Lower lobe of right lung (tissue), 2 donors: ENCODE results near the gene KCNAB2. TPM values are rescaled to one million over a fixed set of nuclear protein-coding genes. Genes with fewer than 3 reads are reported as not detected.

Experiments
- ATAC-seq, 2 donors: fragments of 200-7000 bp; cut with Tn5 transposase; one replicate each; pipeline ENCODE4 v1.9.1; 2020 to 2022; ENCODE audit warnings: mild to moderate bottlenecking in 2 of 2, moderate library complexity in 2 of 2
- DNase-seq: peaks from one replicate; pipeline ENCODE4 v3.0.0-alpha.2; 2020
- H3K27ac ChIP-seq: fragments of 200-600 bp; one replicate; pipeline ENCODE4 v1.8.0; 2022
- H3K27me3 ChIP-seq: fragments of 200-600 bp; one replicate; pipeline ENCODE4 v1.8.0; 2022; ENCODE audit warnings: low read depth
- H3K36me3 ChIP-seq: fragments of 200-600 bp; one replicate; pipeline ENCODE4 v1.8.0; 2022; ENCODE audit warnings: mild to moderate bottlenecking
- H3K4me1 ChIP-seq: fragments of 200-600 bp; one replicate; pipeline ENCODE4 v1.8.0; 2022
- H3K4me3 ChIP-seq: fragments of 200-600 bp; one replicate; pipeline ENCODE4 v1.8.0; 2022; ENCODE audit warnings: mild to moderate bottlenecking
- H3K9me3 ChIP-seq: fragments of 200-600 bp; one replicate; pipeline ENCODE4 v1.8.0; 2022
- CTCF ChIP-seq: fragments of 200-600 bp; IDR thresholded peaks from one replicate; pipeline ENCODE4 v1.8.0; 2022; ENCODE audit warnings: antibody characterized with exemption, mild to moderate bottlenecking
- intact Hi-C: fragments of 100-400 bp; cut with DNase I; formaldehyde crosslinking; loops from one replicate; pipeline ENCODE4 v1.11.0; 2022
- total RNA-seq: library from RNA; stranded (reverse); fragmentation: NEBNext Ultra II Directional; extraction: Animal tissue kit (Norgen Biotek cat#: 25700); gene quantifications from one replicate; pipeline ENCODE4 v1.2.1, GENCODE V29; 2021
- donor health status: DM: no; HTN: yes; CAD: no; lungs with severe emphysema.

KCNAB2 gene
- total RNA-seq, 1 donor from 2014 or later, result 119 TPM

GRCh38 chr1:6133146-6133895 is 87.6 kb downstream of the KCNAB2 start:
- no peak overlapping the region for H3K4me3 ChIP-seq
- ATAC-seq (no peak), DNase-seq (peak; percentile 24)
- no peaks in the 10 kb centered on the region for H3K36me3 ChIP-seq
- no peaks in the 10 kb centered on the region for H3K9me3 ChIP-seq
- intact Hi-C loops, result no loop called here
- H3K27ac ChIP-seq, result no peak overlapping the region
- H3K27me3 ChIP-seq, result peaks cover 13% of the 10 kb centered on the region
- no peak for TF ChIP-seq CTCF
- no peaks in the 10 kb centered on the region for H3K4me1 ChIP-seq

- DNase-seq, result peak; percentile 32
- H3K27me3 ChIP-seq, result peaks cover 13% of the 10 kb centered on the region
- intact Hi-C loops, result no loop called here
- no peaks in the 10 kb centered on the region for H3K9me3 ChIP-seq
- H3K36me3 ChIP-seq, result no peaks in the 10 kb centered on the region
- no peak overlapping the region for H3K4me3 ChIP-seq
- ATAC-seq, result no peak
- TF ChIP-seq CTCF, result no peak
- no peak overlapping the region for H3K27ac ChIP-seq
- H3K4me1 ChIP-seq, result no peaks in the 10 kb centered on the region
Observed at GRCh38 chr1:6134206-6134605, 88.5 kb downstream of the KCNAB2 start.

- H3K4me3 ChIP-seq, result no peak overlapping the region
- no peak for TF ChIP-seq CTCF
- no peaks in the 10 kb centered on the region for H3K4me1 ChIP-seq
- ATAC-seq, result no peak
- DNase-seq, result peak; percentile 32
- H3K27me3 ChIP-seq, result peaks cover 13% of the 10 kb centered on the region
- H3K9me3 ChIP-seq, result no peaks in the 10 kb centered on the region
- intact Hi-C loops, result no loop called here
- no peaks in the 10 kb centered on the region for H3K36me3 ChIP-seq
- H3K27ac ChIP-seq, result no peak overlapping the region
Observed at GRCh38 chr1:6134741-6135510, 89.2 kb downstream of the KCNAB2 start.

GRCh38 chr1:6136516-6137220 is 91.0 kb downstream of the KCNAB2 start:
- Histone ChIP-seq H3K4me3 (no peak overlapping the region), H3K36me3 (no peaks in the 10 kb centered on the region), H3K9me3 (no peaks in the 10 kb centered on the region), H3K4me1 (no peaks in the 10 kb centered on the region), H3K27me3 (peaks cover 13% of the 10 kb centered on the region), H3K27ac (no peak overlapping the region)
- intact Hi-C loops, result no loop called here
- TF ChIP-seq CTCF, result no peak
- DNase-seq, result peak; percentile 21
- no peak for ATAC-seq

- H3K9me3 ChIP-seq, result no peaks in the 10 kb centered on the region
Observed at GRCh38 chr1:6137758-6138157, 92.1 kb downstream of the KCNAB2 start.

More at GRCh38 chr1:6137758-6138157, 92.1 kb downstream of the KCNAB2 start:
- intact Hi-C loops, result no loop called here
- no peak for TF ChIP-seq CTCF
- no peak for ATAC-seq
- Histone ChIP-seq H3K4me3 (no peak overlapping the region), H3K4me1 (no peaks in the 10 kb centered on the region), H3K36me3 (no peaks in the 10 kb centered on the region), H3K27me3 (peaks cover 13% of the 10 kb centered on the region), H3K27ac (no peak overlapping the region)
- DNase-seq, result peak; percentile 11
